Heart left ventricle (tissue), 13 donors: ENCODE data around the gene D2HGDH.

Experiments
- CTCF ChIP-seq, 12 donors: fragments of 200-600 bp; sonication (generic) in 4 of 12; IDR thresholded peaks; one replicate each; pipeline versions ENCODE4 v1.5.0 to v1.8.0; 2018 to 2022; ENCODE audit warnings: antibody characterized with exemption in 12 of 12, mild to moderate bottlenecking in 5 of 12
- POLR2A ChIP-seq, 2 donors: fragments of 450-650 bp; IDR thresholded peaks; one replicate each; pipeline ENCODE4 v1.6.1; 2017; ENCODE audit warnings: antibody characterized with exemption in 2 of 2, mild to moderate bottlenecking in 2 of 2, moderate library complexity in 2 of 2
- donor health status: ischemic (EF 13 %, LVEDD 7.1; RV severe dilation, severe dysfunction).
- donor health status: DM: no; HTN: yes; CAD: no.
- donor health status: DM: no; HTN: no; CAD: no.
- donor health status: ischemic (EF 25% LVEDD 6.9; RV normal size, moderate dysfunction).
- donor health status: ischemic (EF 25% LVEDD 5.7; RV mildly dilated, moderate dysfunction).
- donor health status: ischemic (EF 35%, LVEDD 5.7; RV mildly dilated, moderate dysfunction).
- donor health status: nonischemic (EF 11% LVEDD 7.7; RV severe dilation, severe dysfunction).
- donor health status: DM: yes; HTN: yes; CAD: no.
- donor health status: PGD.
- donor health status: ischemic (EF 29% LVEDD 5.4; RV normal size, mild dysfunction).
- donor health status: nonischemic (EF 23%, LVEDD 6.1; RV moderate dilation, normal function).

- TF ChIP-seq CTCF (IDR thresholded peaks at IDR 0.05) (no peak), POLR2A (IDR thresholded peaks at IDR 0.05) (no peak)
These were observed 11.5 kb upstream of the D2HGDH start for GRCh38 chr2:241722896-241723454.
